HG02759 (cell line): ENCODE results near the gene NOCT.
"Not testable (repeated sequence)": the region's sequence is repeated elsewhere in the genome, so short reads cannot be mapped to it uniquely, and the experiment has no call there.

ENCODE experiments used
- ATAC-seq: cut with Tn5 transposase; IDR thresholded peaks from one replicate; pipeline ENCODE4 v1.9.1; 2021; ENCODE audit warnings: mild to moderate bottlenecking, moderate library complexity; ENCODE audit not compliant: unreplicated experiment

NOCT gene

GRCh38 chr4:139015269-139015947 is at the start of gene NOCT:
TSS of gene NOCT (plus strand) at chr4:139015781. CDS start at chr4:139015982, 201 bp downstream.
- ATAC-seq: peak; percentile 94

GRCh38 chr4:138967313-138967712 is 48.3 kb upstream of the NOCT start:
- ATAC-seq: peak; percentile 97

GRCh38 chr4:138972956-138973801 is 42.4 kb upstream of the NOCT start:
- ATAC-seq: no peak

DNA sequence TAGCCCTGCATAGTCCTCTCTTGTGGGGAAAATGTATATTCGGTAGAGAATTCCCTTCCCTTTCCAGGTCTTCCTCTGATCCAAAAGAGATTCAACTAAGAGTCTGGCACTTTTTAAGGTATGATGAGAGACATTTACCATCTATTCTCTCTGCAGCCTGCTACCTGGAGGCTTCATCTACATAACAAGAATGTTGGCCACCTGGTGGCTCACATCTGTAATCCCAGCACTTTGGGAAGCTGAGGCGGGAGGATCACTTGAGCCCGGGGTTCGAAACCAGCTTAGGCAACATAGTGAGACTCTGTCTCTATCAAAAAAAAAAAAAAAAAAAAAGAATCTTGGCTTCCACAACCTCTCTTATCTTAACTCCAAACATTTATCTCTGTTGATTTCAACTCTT is 40.4 kb upstream of the NOCT start:
- no peak for ATAC-seq

GRCh38 chr4:138976526-138976925 is 39.1 kb upstream of the NOCT start:
- ATAC-seq: no peak

DNA sequence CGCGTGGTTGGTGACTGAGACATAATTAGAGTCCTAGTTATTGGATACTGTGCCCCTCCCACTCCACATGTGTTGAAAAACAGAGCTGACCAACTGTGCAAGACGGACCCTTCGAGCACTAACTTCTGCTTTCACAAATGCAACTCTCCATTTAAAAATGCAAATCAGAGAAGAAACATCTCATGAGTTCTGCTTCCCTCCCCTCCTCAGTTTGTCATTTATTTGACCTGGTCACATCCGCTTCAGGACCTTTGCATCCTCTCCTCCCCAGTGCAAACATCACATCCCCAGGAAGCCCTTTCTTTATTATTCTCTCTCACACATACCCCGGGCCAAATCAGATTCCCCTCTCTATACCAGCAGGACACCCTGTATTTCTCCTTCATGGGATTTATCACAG is 38.1 kb upstream of the NOCT start:
- peak; percentile 93 for ATAC-seq

GRCh38 chr4:138978028-138978585 is 37.5 kb upstream of the NOCT start:
- no peak for ATAC-seq

- ATAC-seq: no peak
These were observed 37.0 kb upstream of the NOCT start for GRCh38 chr4:138978600-138978999.

GRCh38 chr4:138979742-138980141 is 35.8 kb upstream of the NOCT start:
- no peak for ATAC-seq

DNA sequence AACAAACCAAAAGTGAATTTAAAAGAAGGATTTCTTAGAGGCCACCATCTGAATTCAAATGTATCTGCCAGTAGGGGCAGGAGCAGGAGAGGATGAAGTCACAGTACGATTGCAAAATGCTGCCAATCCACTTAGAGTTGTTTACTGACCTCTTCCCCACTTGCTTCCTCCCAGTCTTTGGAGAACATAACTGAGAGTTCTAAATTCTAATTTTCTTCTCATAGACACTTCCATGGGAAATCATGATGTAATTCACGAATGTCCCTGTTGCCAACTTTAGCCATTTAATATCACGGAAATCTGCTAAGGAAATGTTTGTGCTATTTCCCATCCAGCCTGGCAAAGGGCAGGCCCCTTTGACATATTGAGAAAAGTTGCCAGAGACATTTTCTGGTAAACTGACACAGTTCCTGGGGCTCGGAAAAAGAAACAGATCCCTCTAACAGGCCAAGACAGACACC is 33.6 kb upstream of the NOCT start:
- no peak for ATAC-seq

GRCh38 chr4:138982754-138983153 is 32.8 kb upstream of the NOCT start:
- ATAC-seq: no peak

- ATAC-seq: no peak
These were observed 31.9 kb upstream of the NOCT start for GRCh38 chr4:138983690-138984089.

- ATAC-seq: no peak
These were observed 30.9 kb upstream of the NOCT start for GRCh38 chr4:138984647-138985046.

GRCh38 chr4:138992676-138993075 is 22.9 kb upstream of the NOCT start:
- ATAC-seq: no peak

DNA sequence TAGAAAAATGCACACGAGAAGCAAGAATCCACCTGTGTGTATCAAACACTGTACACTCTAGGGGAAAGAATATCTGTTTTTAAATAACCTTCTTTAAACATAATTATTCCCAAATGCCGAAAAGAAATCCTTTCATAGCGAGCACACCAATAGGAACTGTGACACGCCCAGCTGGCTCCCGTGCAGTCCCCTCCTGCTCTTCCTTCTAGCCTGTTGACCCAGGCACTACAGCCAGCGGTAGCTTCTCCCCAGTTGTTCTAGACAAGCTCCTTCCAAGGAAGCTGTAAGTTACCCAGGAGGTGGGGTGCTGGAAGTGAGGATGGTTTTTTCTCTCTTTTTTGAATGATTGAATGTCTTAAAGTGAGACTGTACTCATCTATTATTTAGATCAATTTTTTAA is 19.5 kb upstream of the NOCT start:
- no peak for ATAC-seq

DNA sequence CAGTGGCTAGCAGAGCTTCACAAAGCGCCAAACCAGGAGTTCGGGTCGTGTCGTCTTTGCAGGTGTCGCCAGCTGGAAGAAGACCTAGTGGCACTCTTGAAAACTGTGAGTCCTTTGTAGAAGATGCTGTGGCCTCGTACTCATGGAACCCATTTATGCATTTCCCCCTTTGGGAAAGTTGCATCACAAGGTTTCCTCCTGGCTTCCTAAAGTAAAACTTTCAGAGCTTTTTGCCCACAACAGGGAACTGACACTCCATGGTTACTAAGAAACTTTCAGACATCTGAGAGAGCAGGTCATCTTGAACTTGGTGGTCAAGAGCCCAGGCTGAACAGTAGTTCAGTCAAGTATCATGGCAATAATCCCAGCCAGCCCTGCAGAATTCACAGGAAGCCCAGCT is 15.9 kb upstream of the NOCT start:
- no peak for ATAC-seq

GRCh38 chr4:139000134-139000533 is 15.4 kb upstream of the NOCT start:
- ATAC-seq: not testable (repeated sequence)

DNA sequence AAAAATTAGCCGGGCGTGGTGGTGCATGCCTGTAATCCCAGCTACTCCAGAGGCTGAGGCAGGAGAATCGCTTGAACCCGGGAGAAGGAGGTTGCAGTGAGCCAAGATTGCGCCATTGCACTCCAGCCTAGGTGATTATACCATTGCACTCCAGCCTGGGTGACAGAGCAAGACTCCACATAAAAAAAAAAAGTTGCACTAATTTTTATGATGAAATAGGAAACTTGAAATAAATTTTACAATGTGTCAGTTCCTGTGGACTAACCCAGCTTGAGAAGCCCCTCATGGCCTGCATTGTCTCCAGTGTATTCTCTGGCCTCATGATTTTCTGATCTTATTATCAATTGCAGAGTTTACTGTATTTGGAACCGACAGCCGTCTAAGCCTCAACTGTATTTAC is 14.2 kb upstream of the NOCT start:
- not testable (repeated sequence) for ATAC-seq

DNA sequence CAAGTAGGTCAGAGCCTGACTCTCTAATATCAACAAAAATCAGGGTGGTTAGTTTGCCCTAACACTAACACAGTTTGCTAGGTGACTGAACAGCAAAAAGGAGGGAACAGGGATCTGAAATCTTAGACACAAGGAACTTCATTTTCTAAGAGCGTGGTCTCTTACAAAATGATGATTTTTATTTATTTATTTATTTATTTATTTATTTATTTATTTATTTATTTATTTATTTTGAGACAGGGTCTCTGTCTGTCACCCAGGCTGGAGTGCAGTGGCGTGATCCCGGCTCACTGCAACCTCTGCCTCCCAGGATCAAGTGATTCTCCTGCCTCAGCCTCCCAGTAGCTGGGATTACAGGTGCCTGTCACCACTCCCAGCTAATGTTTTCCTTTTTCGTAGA is 11.9 kb upstream of the NOCT start:
- ATAC-seq: not testable (repeated sequence)

DNA sequence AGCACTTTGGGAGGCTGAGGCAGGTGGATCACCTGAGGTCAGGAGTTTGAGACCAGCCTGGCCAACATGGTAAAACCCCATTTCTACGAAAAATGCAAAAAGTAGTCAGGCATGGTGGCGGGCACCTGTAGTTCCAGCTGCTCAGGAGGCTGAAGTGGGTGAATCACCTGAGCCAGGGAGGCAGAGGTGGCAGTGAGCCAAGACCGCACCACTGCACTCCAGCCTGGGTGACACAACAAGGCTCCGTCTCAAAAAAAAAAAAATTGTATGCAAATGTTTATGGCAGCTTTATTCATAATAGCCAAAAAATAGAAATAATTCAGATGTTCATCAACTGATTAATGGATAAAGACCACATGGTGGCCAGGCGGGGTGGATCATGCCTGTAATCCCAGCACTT is 9.8 kb upstream of the NOCT start:
- ATAC-seq: no peak

- ATAC-seq: no peak
These were observed 7.9 kb upstream of the NOCT start for GRCh38 chr4:139007640-139008039.

- ATAC-seq: not testable (repeated sequence)
These were observed 7.3 kb upstream of the NOCT start for GRCh38 chr4:139008278-139008677.
